AG09319 (cell line): ENCODE data around the gene DDX24.
"Not testable (repeated sequence)": the region's sequence is repeated elsewhere in the genome, so short reads cannot be mapped to it uniquely, and the experiment has no call there.

Experiments used
- DNase-seq: peaks from one replicate; pipeline ENCODE4 v3.0.0-alpha.2; 2010; ENCODE audit warnings: low read depth; ENCODE audit errors: extremely low read depth
- CTCF ChIP-seq: IDR thresholded peaks from 2 replicates; pipeline ENCODE4 v1.5.1; 2011; ENCODE audit warnings: low read depth, mild to moderate bottlenecking, inconsistent platforms, low read length, moderate library complexity

Gene DDX24

DNA sequence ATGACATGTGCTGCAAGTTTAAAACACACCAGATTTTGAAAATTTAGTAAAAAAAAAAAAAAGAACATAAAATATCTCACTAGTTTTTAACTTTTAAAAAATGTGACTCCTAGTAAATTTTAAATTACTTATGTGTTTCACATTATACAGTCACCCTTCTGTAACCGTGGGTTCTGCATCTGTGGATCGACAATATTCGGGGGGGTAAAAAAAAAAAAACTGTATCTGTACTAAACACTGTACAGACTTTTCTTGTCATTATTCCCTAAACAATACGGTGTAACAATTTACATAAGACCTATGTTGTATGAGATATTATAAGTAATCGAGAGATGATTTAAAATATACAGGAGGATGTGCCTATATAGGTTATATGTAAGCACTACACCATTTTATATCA, 3.2 kb downstream of the DDX24 start:
- TF ChIP-seq CTCF: no peak
- no peak for DNase-seq

- no peak for TF ChIP-seq CTCF
- no peak for DNase-seq
Measured at GRCh38 chr14:94077111-94077821, 3.7 kb downstream of the DDX24 start.

- DNase-seq: no peak
- no peak for TF ChIP-seq CTCF
Measured at GRCh38 chr14:94075008-94075407, 6.0 kb downstream of the DDX24 start.

- DNase-seq: no peak
Measured at GRCh38 chr14:94074534-94074933, 6.5 kb downstream of the DDX24 start.

GRCh38 chr14:94072076-94072475, 8.9 kb downstream of the DDX24 start:
- not testable (repeated sequence) for DNase-seq

More at GRCh38 chr14:94074534-94074933, 6.5 kb downstream of the DDX24 start:
- TF ChIP-seq CTCF: no peak

- no peak for TF ChIP-seq CTCF
- no peak for DNase-seq
Measured at GRCh38 chr14:94066089-94066676, 14.8 kb downstream of the DDX24 start.

- DNase-seq: no peak
- TF ChIP-seq CTCF: no peak
Measured at GRCh38 chr14:94062344-94062940, 18.6 kb downstream of the DDX24 start.
